PFSK-1 (cell line): ENCODE data around the gene TMUB1.

Experiments
- FOXP2 ChIP-seq: optimal IDR thresholded peaks from 2 replicates; pipeline ENCODE3; 2011; ENCODE audit warnings: borderline replicate concordance, control low read depth, inconsistent platforms; ENCODE audit not compliant: insufficient read depth; ENCODE audit errors: extremely low read length, extremely low read depth
- POLR2AphosphoS5 ChIP-seq: IDR thresholded peaks from 2 replicates; pipeline ENCODE4 v1.6.1; 2012; ENCODE audit warnings: low read depth, mild to moderate bottlenecking, control low read depth, low read length, moderate library complexity
- REST ChIP-seq, 2 experiments: IDR thresholded peaks; 2 replicates each; pipeline versions ENCODE4 v1.6.1 to v1.8.0; 2011 to 2012; ENCODE audit warnings: low read depth in 2 of 2, low read length in 2 of 2, control low read depth in 1 of 2, inconsistent platforms in 1 of 2, mild to moderate bottlenecking in 1 of 2, moderate library complexity in 1 of 2; ENCODE audit not compliant: insufficient read depth in 1 of 2
- SIN3A ChIP-seq: IDR thresholded peaks from 2 replicates; pipeline ENCODE4 v1.6.1; 2012; ENCODE audit warnings: mild to moderate bottlenecking, low read length, moderate library complexity, borderline replicate concordance; ENCODE audit not compliant: insufficient read depth
- TAF1 ChIP-seq: IDR thresholded peaks from 2 replicates; pipeline ENCODE4 v1.6.1; 2012; ENCODE audit warnings: low read length, control low read depth, borderline replicate concordance; ENCODE audit not compliant: insufficient read depth

TMUB1 gene

GRCh38 chr7:151073990-151074389 is 9.3 kb downstream of the TMUB1 start:
- TF ChIP-seq SIN3A (no peak), FOXP2 (no peak), TAF1 (no peak), POLR2AphosphoS5 (no peak), REST (IDR thresholded peaks at IDR 0.05; ENCODE audit: insufficient read depth in 1 of 2, low read depth in 2 of 2, low read length in 2 of 2) (no peak)

DNA sequence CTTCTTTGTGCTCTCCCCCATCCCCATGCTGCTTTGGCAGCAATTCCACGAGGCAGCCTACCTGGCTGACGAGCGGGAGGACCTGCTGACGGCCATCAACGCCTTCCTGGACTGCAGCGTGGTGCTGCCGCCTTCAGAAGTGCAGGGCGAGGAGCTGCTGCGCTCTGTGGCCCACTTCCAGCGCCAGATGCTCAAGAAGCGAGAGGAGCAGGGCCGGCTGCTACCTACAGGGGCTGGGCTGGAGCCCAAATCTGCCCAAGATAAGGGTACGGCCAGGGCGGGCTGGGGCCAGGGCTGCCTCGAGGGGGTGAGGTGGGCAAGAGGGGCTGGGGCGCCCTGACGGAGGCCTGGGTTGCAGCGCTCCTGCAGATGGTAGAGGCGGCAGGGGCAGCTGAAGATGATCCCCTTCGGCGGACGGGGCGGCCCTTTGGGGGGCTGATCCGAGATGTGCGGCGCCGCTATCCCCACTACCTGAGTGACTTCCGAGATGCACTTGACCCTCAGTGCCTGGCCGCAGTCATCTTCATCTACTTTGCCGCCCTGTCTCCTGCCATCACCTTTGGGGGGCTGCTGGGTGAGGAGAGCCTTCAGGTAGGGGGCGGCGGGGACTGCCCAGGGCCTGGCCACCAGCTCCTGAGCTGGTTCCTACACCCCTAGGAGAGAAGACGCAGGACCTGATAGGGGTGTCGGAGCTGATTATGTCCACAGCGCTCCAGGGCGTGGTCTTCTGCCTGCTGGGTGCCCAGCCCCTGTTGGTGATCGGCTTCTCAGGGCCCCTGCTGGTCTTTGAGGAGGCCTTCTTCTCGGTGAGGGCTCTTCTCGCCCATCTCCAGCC is 12.0 kb downstream of the TMUB1 start:
- no peak for TF ChIP-seq SIN3A
- TF ChIP-seq REST (IDR thresholded peaks at IDR 0.05; ENCODE audit: insufficient read depth in 1 of 2, low read depth in 2 of 2, low read length in 2 of 2) = no peak
- no peak for TF ChIP-seq POLR2AphosphoS5
- TF ChIP-seq FOXP2 = no peak
- TF ChIP-seq TAF1 = no peak

DNA sequence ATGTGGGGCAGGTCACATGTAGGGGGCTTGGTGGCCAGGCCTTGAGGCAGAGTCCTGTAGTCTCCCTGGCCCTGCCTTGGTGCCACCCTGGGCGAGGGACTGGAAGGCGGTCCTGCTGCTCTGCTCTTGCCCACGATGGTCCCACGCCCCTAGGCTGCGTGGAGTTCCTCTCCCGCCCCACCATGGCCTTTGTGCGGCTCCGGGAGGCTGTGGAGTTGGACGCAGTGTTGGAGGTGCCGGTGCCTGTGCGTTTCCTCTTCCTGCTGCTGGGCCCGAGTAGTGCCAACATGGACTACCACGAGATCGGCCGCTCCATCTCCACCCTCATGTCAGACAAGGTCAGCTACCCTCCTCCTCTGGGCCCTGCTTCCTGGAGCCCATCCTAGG is 12.7 kb downstream of the TMUB1 start:
- TF ChIP-seq TAF1 = no peak
- no peak for TF ChIP-seq SIN3A
- TF ChIP-seq REST (IDR thresholded peaks at IDR 0.05; ENCODE audit: insufficient read depth in 1 of 2, low read depth in 2 of 2, low read length in 2 of 2) = no peak
- no peak for TF ChIP-seq FOXP2
- TF ChIP-seq POLR2AphosphoS5 = no peak

DNA sequence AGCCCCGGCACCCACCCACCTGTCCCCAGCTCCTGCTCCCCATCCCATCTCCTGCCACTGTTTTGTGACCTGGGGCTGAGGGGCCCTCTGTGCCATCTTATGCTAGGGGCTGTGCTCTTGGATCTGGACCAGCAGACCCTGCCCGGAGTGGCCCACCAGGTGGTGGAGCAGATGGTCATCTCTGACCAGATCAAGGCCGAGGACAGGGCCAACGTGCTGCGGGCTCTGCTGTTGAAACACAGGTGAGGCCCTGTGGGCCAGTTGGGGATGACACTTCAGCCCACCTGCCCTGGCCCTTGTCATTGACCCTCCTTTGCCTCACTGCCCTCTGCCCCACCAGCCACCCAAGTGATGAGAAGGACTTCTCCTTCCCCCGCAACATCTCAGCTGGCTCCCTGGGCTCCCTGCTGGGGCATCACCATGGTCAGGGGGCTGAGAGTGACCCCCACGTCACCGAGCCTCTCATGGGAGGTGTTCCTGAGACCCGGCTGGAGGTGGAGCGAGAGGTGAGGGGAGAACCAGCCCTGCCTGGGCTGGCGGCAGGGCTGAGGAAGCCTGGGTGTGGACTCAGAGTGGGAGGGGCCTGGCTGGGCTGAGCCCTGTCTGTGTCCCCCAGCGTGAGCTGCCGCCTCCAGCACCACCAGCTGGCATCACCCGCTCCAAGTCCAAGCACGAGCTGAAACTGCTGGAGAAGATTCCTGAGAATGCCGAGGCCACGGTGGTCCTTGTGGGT is 13.3 kb downstream of the TMUB1 start:
- TF ChIP-seq REST (IDR thresholded peaks at IDR 0.05; ENCODE audit: insufficient read depth in 1 of 2, low read depth in 2 of 2, low read length in 2 of 2) (no peak), SIN3A (no peak), POLR2AphosphoS5 (no peak), TAF1 (no peak), FOXP2 (no peak)
